ENCODE results near the gene SEC14L5. TPM values are rescaled to one million over a fixed set of nuclear protein-coding genes. Genes with fewer than 3 reads are reported as not detected.

SEC14L5 gene
- polyA plus RNA-seq, 3 donors: 0.03 TPM; not detected in 2

DNA sequence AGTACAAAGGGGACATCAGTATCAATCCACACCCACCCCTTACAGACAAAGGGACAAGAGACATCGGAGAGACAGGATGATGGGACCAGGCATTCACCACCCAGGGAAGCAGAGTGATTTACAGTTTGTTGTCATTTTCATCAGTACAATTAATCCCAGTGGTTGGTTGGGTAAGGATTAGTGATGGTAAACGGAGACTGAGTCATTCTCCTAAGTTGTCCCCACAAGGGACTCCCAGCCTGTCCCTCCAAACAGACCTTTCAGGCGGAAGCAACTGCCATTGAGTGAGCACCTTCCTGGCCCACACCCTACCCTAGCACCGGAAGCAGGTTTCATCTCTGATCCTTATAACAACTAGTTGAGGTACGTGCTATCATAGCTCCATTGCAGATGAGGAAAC is 32.3 kb upstream of the SEC14L5 start:
- no peak overlapping the region for H3K27ac Mint-ChIP-seq
- no peak for DNase-seq
- Histone ChIP-seq H4K20me1 (ENCODE audit: insufficient read depth, low read length) (no peaks in the 10 kb centered on the region), H3K36me3 (replicated peaks in 1 of 2; ENCODE audit: control insufficient read depth in 1 of 2, insufficient read depth in 2 of 2, low read length in 2 of 2) (no peaks in the 10 kb centered on the region), H3K27ac (ENCODE audit: low read depth in 1 of 2, low read length in 2 of 2) (no peak overlapping the region), H2AFZ (ENCODE audit: insufficient read depth, low read depth, low read length, poor library complexity, severe bottlenecking) (no peak overlapping the region), H3K4me3 (replicated peaks in 1 of 3; ENCODE audit: low read depth in 2 of 3, low read length in 3 of 3) (no peak overlapping the region), H3K4me2 (replicated peaks; ENCODE audit: extremely low read depth, low read length, poor library complexity, severe bottlenecking) (no peak overlapping the region), H3K9ac (ENCODE audit: insufficient read depth, low read length, poor library complexity, severe bottlenecking) (no peak overlapping the region), H3K27me3 (ENCODE audit: control insufficient read depth in 2 of 2, insufficient read depth in 2 of 2, low read length in 2 of 2) (no peaks in the 10 kb centered on the region), H3K4me1 (ENCODE audit: control insufficient read depth in 1 of 2, insufficient read depth in 2 of 2, low read length in 2 of 2) (no peaks in the 10 kb centered on the region), H3K9me3 (replicated peaks in 1 of 2; ENCODE audit: control insufficient read depth in 1 of 2, insufficient read depth in 1 of 2, low read length in 2 of 2) (peaks cover 21 to 22% of the 10 kb centered on the region in 2 donors), H3K79me2 (ENCODE audit: insufficient read depth, low read length) (no peaks in the 10 kb centered on the region)
- peaks cover 4 to 29% (median 14%) of the 10 kb centered on the region in 3 donors for H3K27me3 Mint-ChIP-seq (ENCODE audit: low read depth in 3 of 3)
- H3K4me1 Mint-ChIP-seq: no peaks in the 10 kb centered on the region
- intact Hi-C loops (cut with micrococcal nuclease): no loop called here
- TF ChIP-seq, protein P1, sequence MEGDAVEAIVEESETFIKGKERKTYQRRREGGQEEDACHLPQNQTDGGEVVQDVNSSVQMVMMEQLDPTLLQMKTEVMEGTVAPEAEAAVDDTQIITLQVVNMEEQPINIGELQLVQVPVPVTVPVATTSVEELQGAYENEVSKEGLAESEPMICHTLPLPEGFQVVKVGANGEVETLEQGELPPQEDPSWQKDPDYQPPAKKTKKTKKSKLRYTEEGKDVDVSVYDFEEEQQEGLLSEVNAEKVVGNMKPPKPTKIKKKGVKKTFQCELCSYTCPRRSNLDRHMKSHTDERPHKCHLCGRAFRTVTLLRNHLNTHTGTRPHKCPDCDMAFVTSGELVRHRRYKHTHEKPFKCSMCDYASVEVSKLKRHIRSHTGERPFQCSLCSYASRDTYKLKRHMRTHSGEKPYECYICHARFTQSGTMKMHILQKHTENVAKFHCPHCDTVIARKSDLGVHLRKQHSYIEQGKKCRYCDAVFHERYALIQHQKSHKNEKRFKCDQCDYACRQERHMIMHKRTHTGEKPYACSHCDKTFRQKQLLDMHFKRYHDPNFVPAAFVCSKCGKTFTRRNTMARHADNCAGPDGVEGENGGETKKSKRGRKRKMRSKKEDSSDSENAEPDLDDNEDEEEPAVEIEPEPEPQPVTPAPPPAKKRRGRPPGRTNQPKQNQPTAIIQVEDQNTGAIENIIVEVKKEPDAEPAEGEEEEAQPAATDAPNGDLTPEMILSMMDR (IDR thresholded peaks at IDR 0.05): no peak
- no peak overlapping the region for H3K4me3 Mint-ChIP-seq
- H3K36me3 Mint-ChIP-seq: peaks cover 0 to 1% of the 10 kb centered on the region in 2 donors
- peaks cover 15 to 28% (median 24%) of the 10 kb centered on the region in 7 donors for H3K9me3 Mint-ChIP-seq
- no CpG with 5 or more reads among the region's 5 CpGs for WGBS (ENCODE audit: insufficient coverage)

DNA sequence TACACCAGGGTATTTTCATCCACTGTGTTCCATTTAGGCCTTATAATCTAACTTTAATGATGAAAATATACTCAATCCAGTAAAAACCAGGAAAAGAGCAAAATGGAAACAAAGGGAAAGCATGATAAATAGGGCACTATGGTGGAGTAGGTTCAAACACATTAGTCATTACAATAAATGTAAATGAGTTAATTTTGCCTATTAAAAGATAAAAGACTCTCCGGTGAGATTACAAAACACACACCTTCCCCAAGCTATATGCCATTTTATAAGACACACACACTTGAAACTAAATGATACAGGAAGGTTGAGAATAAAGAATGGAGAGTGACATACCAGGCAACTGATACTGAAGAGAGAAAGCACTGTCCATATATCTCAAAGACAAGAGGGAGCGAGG is 31.2 kb upstream of the SEC14L5 start:
- Histone ChIP-seq H4K20me1 (ENCODE audit: insufficient read depth, low read length) (no peaks in the 10 kb centered on the region), H3K36me3 (replicated peaks in 1 of 2; ENCODE audit: control insufficient read depth in 1 of 2, insufficient read depth in 2 of 2, low read length in 2 of 2) (no peaks in the 10 kb centered on the region), H3K4me2 (replicated peaks; ENCODE audit: extremely low read depth, low read length, poor library complexity, severe bottlenecking) (no peak overlapping the region), H3K4me3 (replicated peaks in 1 of 3; ENCODE audit: low read depth in 2 of 3, low read length in 3 of 3) (no peak overlapping the region), H3K27me3 (ENCODE audit: control insufficient read depth in 2 of 2, insufficient read depth in 2 of 2, low read length in 2 of 2) (no peaks in the 10 kb centered on the region), H3K4me1 (ENCODE audit: control insufficient read depth in 1 of 2, insufficient read depth in 2 of 2, low read length in 2 of 2) (no peaks in the 10 kb centered on the region), H3K9ac (ENCODE audit: insufficient read depth, low read length, poor library complexity, severe bottlenecking) (no peak overlapping the region), H2AFZ (ENCODE audit: insufficient read depth, low read depth, low read length, poor library complexity, severe bottlenecking) (no peak overlapping the region), H3K9me3 (replicated peaks in 1 of 2; ENCODE audit: control insufficient read depth in 1 of 2, insufficient read depth in 1 of 2, low read length in 2 of 2) (peaks cover 21 to 22% of the 10 kb centered on the region in 2 donors), H3K27ac (ENCODE audit: low read depth in 1 of 2, low read length in 2 of 2) (no peak overlapping the region), H3K79me2 (ENCODE audit: insufficient read depth, low read length) (no peaks in the 10 kb centered on the region)
- H3K4me3 Mint-ChIP-seq: no peak overlapping the region
- H3K27ac Mint-ChIP-seq: no peak overlapping the region
- TF ChIP-seq, protein P1 (IDR thresholded peaks at IDR 0.05): no peak
- intact Hi-C loops (cut with micrococcal nuclease): no loop called here
- peaks cover 0 to 1% of the 10 kb centered on the region in 2 donors for H3K36me3 Mint-ChIP-seq
- H3K27me3 Mint-ChIP-seq (ENCODE audit: low read depth in 3 of 3): peaks cover 7 to 33% (median 19%) of the 10 kb centered on the region in 3 donors
- peaks cover 15 to 28% (median 24%) of the 10 kb centered on the region in 7 donors for H3K9me3 Mint-ChIP-seq
- DNase-seq: no peak
- 100% methylated on average over 1 of the region's 2 CpGs for WGBS (ENCODE audit: insufficient coverage)
- H3K4me1 Mint-ChIP-seq: no peaks in the 10 kb centered on the region

Data from CD14-positive monocyte (primary cell).